ENCODE results near the gene MSRB1. TPM values are rescaled to one million over a fixed set of nuclear protein-coding genes. Genes with fewer than 3 reads are reported as not detected.

The MSRB1 gene
- total and polyA plus RNA-seq, 9 of the 15 experiments (the other 6 are each of a cell fraction or from before 2014, with no cell fraction given) = 5.4 to 33.7 (median 25.7) TPM

DNA sequence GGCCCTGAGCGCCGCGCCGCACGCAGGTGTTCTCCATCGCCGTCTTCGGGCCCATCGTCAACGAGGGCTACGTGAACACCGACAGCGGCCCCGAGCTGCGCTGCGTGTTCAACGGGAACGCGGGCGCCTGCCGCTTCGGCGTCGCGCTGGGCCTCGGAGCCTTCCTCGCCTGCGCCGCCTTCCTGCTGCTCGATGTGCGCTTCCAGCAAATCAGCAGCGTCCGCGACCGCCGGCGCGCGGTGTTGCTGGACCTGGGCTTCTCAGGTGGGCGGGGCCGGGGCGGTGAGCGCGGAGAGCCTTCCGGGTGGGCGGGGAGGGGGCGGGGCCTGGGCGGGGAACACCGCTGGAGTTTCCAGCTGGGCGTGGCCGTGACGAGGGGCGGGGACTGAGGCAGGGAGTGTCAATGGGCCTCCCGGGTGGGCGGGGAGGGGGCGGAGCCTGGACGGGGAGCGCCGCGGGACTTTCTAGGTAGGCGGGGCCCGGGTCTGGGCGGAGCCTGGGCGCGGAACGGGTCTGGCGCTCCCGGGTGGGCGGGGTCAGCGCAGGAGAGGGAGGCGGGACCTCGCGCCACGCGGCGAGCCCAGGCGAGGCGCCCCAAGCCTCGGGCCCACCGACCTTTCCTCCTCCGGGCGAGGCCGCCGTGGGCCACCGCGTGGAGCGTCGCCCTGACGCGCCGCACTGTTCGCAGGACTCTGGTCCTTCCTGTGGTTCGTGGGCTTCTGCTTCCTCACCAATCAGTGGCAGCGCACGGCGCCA is 49.1 kb upstream of the MSRB1 start (continued):
- TF ChIP-seq ZNF274 (IDR thresholded peaks at IDR 0.05; ENCODE audit: borderline replicate concordance, low read depth, low read length) (no peak), RBM17 (IDR thresholded peaks at IDR 0.05; ENCODE audit: borderline replicate concordance, low read depth, low read length) (no peak), VEZF1 (CRISPR knock-in tag; IDR thresholded peaks at IDR 0.05) (peak; percentile 59), SPI1 (IDR thresholded peaks at IDR 0.05; ENCODE audit: borderline replicate concordance, low read depth, low read length) (no peak), TAF9B (IDR thresholded peaks at IDR 0.05; ENCODE audit: partially characterized antibody) (no peak), ELF1 (tag; IDR thresholded peaks at IDR 0.05) (peak; percentile 80), ZBTB40 (IDR thresholded peaks at IDR 0.05) (no peak; the same call in 1 of the 2 replicates), ZBTB40 (CRISPR knock-in tag; IDR thresholded peaks at IDR 0.05) (no peak), ZNF133 (CRISPR knock-in tag; IDR thresholded peaks at IDR 0.05) (no peak), ZNF24 (IDR thresholded peaks at IDR 0.05) (0 out of 2 replicates have a peak, but pooled peaks have one; percentile 48), MIER1 (IDR thresholded peaks at IDR 0.05; ENCODE audit: low read depth) (no peak), SP2 (IDR thresholded peaks at IDR 0.05; ENCODE audit: extremely low read depth, low read depth, low read length, poor library complexity, severe bottlenecking) (no peak), HMG20A (CRISPR knock-in tag; conservative IDR thresholded peaks at IDR 0.05) (no peak), ZNF79 (CRISPR knock-in tag; IDR thresholded peaks at IDR 0.05; ENCODE audit: low read depth) (no peak), ZNF12 (CRISPR knock-in tag; IDR thresholded peaks at IDR 0.05) (no peak), SREBF1 (IDR thresholded peaks at IDR 0.05; ENCODE audit: borderline replicate concordance, low read depth, low read length) (no peak)
- TF ChIP-seq, protein P1, sequence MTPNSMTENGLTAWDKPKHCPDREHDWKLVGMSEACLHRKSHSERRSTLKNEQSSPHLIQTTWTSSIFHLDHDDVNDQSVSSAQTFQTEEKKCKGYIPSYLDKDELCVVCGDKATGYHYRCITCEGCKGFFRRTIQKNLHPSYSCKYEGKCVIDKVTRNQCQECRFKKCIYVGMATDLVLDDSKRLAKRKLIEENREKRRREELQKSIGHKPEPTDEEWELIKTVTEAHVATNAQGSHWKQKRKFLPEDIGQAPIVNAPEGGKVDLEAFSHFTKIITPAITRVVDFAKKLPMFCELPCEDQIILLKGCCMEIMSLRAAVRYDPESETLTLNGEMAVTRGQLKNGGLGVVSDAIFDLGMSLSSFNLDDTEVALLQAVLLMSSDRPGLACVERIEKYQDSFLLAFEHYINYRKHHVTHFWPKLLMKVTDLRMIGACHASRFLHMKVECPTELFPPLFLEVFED (CRISPR knock-in tag; conservative IDR thresholded peaks at IDR 0.05) = no peak
